GM19240 (cell line): ENCODE results near the gene CYP3A4.
"Not testable (repeated sequence)": the region's sequence is repeated elsewhere in the genome, so short reads cannot be mapped to it uniquely, and the experiment has no call there.

ENCODE experiments used
- DNase-seq: peaks from one replicate; pipeline ENCODE4 v3.0.0; 2011; ENCODE audit warnings: low spot score; ENCODE audit not compliant: insufficient read length

Gene CYP3A4

GRCh38 chr7:99784007-99784406, at the start of gene CYP3A4:
Gene CYP3A4, minus strand, starts transcription at chr7:99784184. Its CDS starts 103 bp downstream, at chr7:99784081.
- no peak for DNase-seq

- no peak for DNase-seq
Measured at GRCh38 chr7:99833289-99833877, 49.4 kb upstream of the CYP3A4 start.

GRCh38 chr7:99831595-99831994, 47.6 kb upstream of the CYP3A4 start:
- no peak for DNase-seq

GRCh38 chr7:99829524-99830160, 45.7 kb upstream of the CYP3A4 start:
- DNase-seq: no peak

- no peak for DNase-seq
Measured at GRCh38 chr7:99828811-99829210, 44.8 kb upstream of the CYP3A4 start.

- no peak for DNase-seq
Measured at GRCh38 chr7:99827040-99827778, 43.2 kb upstream of the CYP3A4 start.

GRCh38 chr7:99825873-99826272, 41.9 kb upstream of the CYP3A4 start:
- DNase-seq: no peak

- DNase-seq: no peak
Measured at GRCh38 chr7:99825452-99825851, 41.5 kb upstream of the CYP3A4 start.

GRCh38 chr7:99824091-99824490, 40.1 kb upstream of the CYP3A4 start:
- no peak for DNase-seq

GRCh38 chr7:99822731-99823718, 39.0 kb upstream of the CYP3A4 start:
- DNase-seq: no peak

GRCh38 chr7:99820408-99821027, 36.5 kb upstream of the CYP3A4 start:
- DNase-seq: no peak

- no peak for DNase-seq
Measured at GRCh38 chr7:99808766-99809165, 24.8 kb upstream of the CYP3A4 start.

GRCh38 chr7:99806839-99807478, 23.0 kb upstream of the CYP3A4 start:
- no peak for DNase-seq

GRCh38 chr7:99805641-99806040, 21.7 kb upstream of the CYP3A4 start:
- no peak for DNase-seq

- DNase-seq: not testable (repeated sequence)
Measured at GRCh38 chr7:99803118-99803517, 19.1 kb upstream of the CYP3A4 start.

GRCh38 chr7:99801407-99801806, 17.4 kb upstream of the CYP3A4 start:
- not testable (repeated sequence) for DNase-seq

GRCh38 chr7:99798972-99799371, 15.0 kb upstream of the CYP3A4 start:
- no peak for DNase-seq

GRCh38 chr7:99795864-99796263, 11.9 kb upstream of the CYP3A4 start:
- DNase-seq: not testable (repeated sequence)

- DNase-seq: no peak
Measured at GRCh38 chr7:99794585-99795502, 10.9 kb upstream of the CYP3A4 start.
